Left renal cortex interstitium (tissue), 4 donors: ENCODE data around the gene RABL2A. TPM values are rescaled to one million over a fixed set of nuclear protein-coding genes. Genes with fewer than 3 reads are reported as not detected.
"Not testable (repeated sequence)": the region's sequence is repeated elsewhere in the genome, so short reads cannot be mapped to it uniquely, and the experiment has no call there.

Source experiments
- DNase-seq, 4 donors: peaks; one replicate each; pipeline ENCODE4 v3.0.0-alpha.2; 2013; ENCODE audit warnings: low read depth in 4 of 4, low spot score in 2 of 4, missing footprints in 1 of 4
- polyA plus RNA-seq, 4 donors: library from polyadenylated mRNA; unstranded; fragments of 120-200 nt; gene quantifications; one replicate each; pipeline ENCODE4 v1.2.1, GENCODE V29; 2013; ENCODE audit not compliant: insufficient read length in 4 of 4

Gene RABL2A
- polyA plus RNA-seq, 4 donors, result 27.0 to 83.1 (median 51.9) TPM

- DNase-seq, result no peak
Observed at GRCh38 chr2:113676623-113677266, 49.7 kb downstream of the RABL2A start.

DNA sequence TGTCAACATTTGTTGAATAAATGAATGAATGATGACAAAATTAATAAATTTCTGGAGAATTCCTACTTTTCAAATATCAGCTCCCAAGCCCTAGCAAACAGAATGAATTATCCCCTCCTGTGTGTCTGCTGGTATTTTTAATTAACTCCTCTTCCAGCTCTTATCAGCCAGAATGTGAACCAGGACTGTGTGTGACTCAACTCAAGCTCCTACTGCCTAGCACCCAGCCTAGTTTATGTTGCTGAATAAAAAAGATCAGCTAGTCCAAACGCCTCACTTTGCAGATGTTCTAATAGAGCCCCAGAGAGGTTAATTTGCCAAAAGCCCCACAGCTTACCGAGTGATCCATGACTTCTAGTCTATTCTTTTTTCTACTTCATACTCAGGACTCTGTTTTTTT, 50.3 kb downstream of the RABL2A start:
- DNase-seq, result no peak

GRCh38 chr2:113679457-113679856, 52.4 kb downstream of the RABL2A start:
- no peak for DNase-seq

GRCh38 chr2:113685471-113685870, 58.4 kb downstream of the RABL2A start:
- DNase-seq, result no peak

- DNase-seq, result no peak
Observed at GRCh38 chr2:113686537-113686936, 59.5 kb downstream of the RABL2A start.

- DNase-seq, result not testable (repeated sequence)
Observed at GRCh38 chr2:113690871-113691270, 63.8 kb downstream of the RABL2A start.

Other genes with a start within 250 kb of the RABL2A start
- 10 to 100 TPM; 51.4 to 66.3 (median 53.8) TPM for gene ZNG1B, start 189.6 kb upstream of the RABL2A start, polyA plus RNA-seq
- under 1 TPM; 0.20 to 0.56 (median 0.35) TPM for gene FOXD4L1, start 128.6 kb upstream of the RABL2A start, polyA plus RNA-seq
- gene SLC35F5, start 129.4 kb downstream of the RABL2A start, polyA plus RNA-seq, result 100 to 1,000 TPM; 114 to 142 (median 125) TPM